GM21423 (cell line): ENCODE data around the gene UMAD1.
"Not testable (repeated sequence)": the region's sequence is repeated elsewhere in the genome, so short reads cannot be mapped to it uniquely, and the experiment has no call there.

Source experiments
- ATAC-seq: cut with Tn5 transposase; IDR thresholded peaks from one replicate; pipeline ENCODE4 v1.9.1; 2021; ENCODE audit warnings: mild to moderate bottlenecking, moderate library complexity; ENCODE audit not compliant: unreplicated experiment

UMAD1 gene

GRCh38 chr7:7793921-7794320, 153.4 kb downstream of the UMAD1 start:
- ATAC-seq = no peak

GRCh38 chr7:7795203-7795602, 154.7 kb downstream of the UMAD1 start:
- no peak for ATAC-seq

GRCh38 chr7:7795630-7796121, 155.1 kb downstream of the UMAD1 start:
- ATAC-seq = no peak

- ATAC-seq = no peak
Observed at GRCh38 chr7:7798510-7798909, 158.0 kb downstream of the UMAD1 start.

GRCh38 chr7:7799138-7799537, 158.6 kb downstream of the UMAD1 start:
- no peak for ATAC-seq

- ATAC-seq = no peak
Observed at GRCh38 chr7:7802531-7802930, 162.0 kb downstream of the UMAD1 start.

- peak; percentile 74 for ATAC-seq
Observed at GRCh38 chr7:7803715-7804178, 163.2 kb downstream of the UMAD1 start.

GRCh38 chr7:7804822-7805221, 164.3 kb downstream of the UMAD1 start:
- ATAC-seq = not testable (repeated sequence)

GRCh38 chr7:7805511-7806153, 165.1 kb downstream of the UMAD1 start:
- no peak for ATAC-seq

- no peak for ATAC-seq
Observed at GRCh38 chr7:7808156-7808555, 167.6 kb downstream of the UMAD1 start.

GRCh38 chr7:7808626-7809025, 168.1 kb downstream of the UMAD1 start:
- no peak for ATAC-seq

- ATAC-seq = no peak
Observed at GRCh38 chr7:7810380-7810779, 169.8 kb downstream of the UMAD1 start.

- ATAC-seq = no peak
Observed at GRCh38 chr7:7810826-7811225, 170.3 kb downstream of the UMAD1 start.

GRCh38 chr7:7812112-7812511, 171.6 kb downstream of the UMAD1 start:
- ATAC-seq = no peak

GRCh38 chr7:7815395-7815794, 174.8 kb downstream of the UMAD1 start:
- no peak for ATAC-seq

GRCh38 chr7:7816084-7816483, 175.5 kb downstream of the UMAD1 start:
- ATAC-seq = peak; percentile 48

- ATAC-seq = no peak
Observed at GRCh38 chr7:7816816-7817536, 176.4 kb downstream of the UMAD1 start.

GRCh38 chr7:7817748-7818147, 177.2 kb downstream of the UMAD1 start:
- ATAC-seq = no peak

GRCh38 chr7:7818179-7818578, 177.6 kb downstream of the UMAD1 start:
- ATAC-seq = not testable (repeated sequence)

GRCh38 chr7:7819442-7820247, 179.1 kb downstream of the UMAD1 start:
- ATAC-seq = peak; percentile 57

GRCh38 chr7:7820409-7820808, 179.9 kb downstream of the UMAD1 start:
- no peak for ATAC-seq
